Keratinocyte (primary cell): ENCODE results near the gene DNAH8. TPM values are rescaled to one million over a fixed set of nuclear protein-coding genes. Genes with fewer than 3 reads are reported as not detected.
A peak's percentile ranks its signal among the peaks of the same experiment; 100 is the strongest.

Experiments
- DNase-seq: peaks from one replicate; pipeline ENCODE4 v3.0.0-alpha.2; 2011; ENCODE audit warnings: low read depth, missing footprints, low spot score
- FAIRE-seq: peaks from 2 replicates; lab custom pipeline; 2011; peaks lifted over from hg19 to GRCh38; lab: Jason Lieb, UNC
- H2AFZ ChIP-seq: 2 replicates; pipeline ENCODE4 v1.6.0; 2012; ENCODE audit warnings: low read length, control low read depth, inconsistent platforms; ENCODE audit not compliant: control insufficient read depth
- H3K27ac ChIP-seq: 2 replicates; pipeline ENCODE4 v1.5.1; 2011; ENCODE audit warnings: low read length; ENCODE audit not compliant: control insufficient read depth, insufficient read depth
- H3K27me3 ChIP-seq: 3 replicates; pipeline ENCODE4 v1.6.0; 2011; ENCODE audit warnings: low read length; ENCODE audit not compliant: control insufficient read depth, insufficient read depth; ENCODE audit errors: extremely low read depth
- H3K36me3 ChIP-seq, 2 experiments: 2 replicates in 1 of 2; 3 replicates in 1 of 2; pipeline ENCODE4 v1.5.1; 2011; ENCODE audit warnings: low read length in 2 of 2, mild to moderate bottlenecking in 1 of 2; ENCODE audit not compliant: control insufficient read depth in 2 of 2, insufficient read depth in 2 of 2; ENCODE audit errors: extremely low read depth in 1 of 2
- H3K4me1 ChIP-seq: 3 replicates; pipeline ENCODE4 v1.5.1; 2011; ENCODE audit warnings: low read length; ENCODE audit not compliant: control insufficient read depth, insufficient read depth; ENCODE audit errors: extremely low read depth
- H3K4me2 ChIP-seq: 3 replicates; pipeline ENCODE4 v1.6.0; 2011; ENCODE audit warnings: low read depth, low read length; ENCODE audit not compliant: control insufficient read depth, insufficient read depth; ENCODE audit errors: extremely low read depth
- H3K4me3 ChIP-seq, 3 experiments: fragments of 200-600 bp in 1 of 3; sonication (generic) in 1 of 3; 2 replicates in 2 of 3; 3 replicates in 1 of 3; pipeline ENCODE4 v1.5.1; 2011 to 2016; ENCODE audit warnings: low read length in 3 of 3, mild to moderate bottlenecking in 3 of 3, control low read depth in 2 of 3, inconsistent platforms in 1 of 3, low read depth in 1 of 3, mixed read lengths in 1 of 3, mixed run types in 1 of 3, moderate library complexity in 1 of 3; ENCODE audit not compliant: control insufficient read depth in 2 of 3, insufficient read depth in 2 of 3; ENCODE audit errors: extremely low read depth in 1 of 3
- H3K79me2 ChIP-seq: 2 replicates; pipeline ENCODE4 v1.6.0; 2012; ENCODE audit warnings: low read length; ENCODE audit not compliant: control insufficient read depth, insufficient read depth
- H3K9ac ChIP-seq: 3 replicates; pipeline ENCODE4 v1.6.0; 2011; ENCODE audit warnings: low read length; ENCODE audit not compliant: control insufficient read depth, insufficient read depth; ENCODE audit errors: extremely low read depth
- H3K9me1 ChIP-seq: 3 replicates; pipeline ENCODE4 v1.6.0; 2011; ENCODE audit warnings: low read length; ENCODE audit not compliant: control insufficient read depth, insufficient read depth; ENCODE audit errors: extremely low read depth
- H3K9me3 ChIP-seq: 2 replicates; pipeline ENCODE4 v1.5.1; 2012; ENCODE audit warnings: low read depth, low read length; ENCODE audit not compliant: control insufficient read depth
- H4K20me1 ChIP-seq: 3 replicates; pipeline ENCODE4 v1.6.0; 2011; ENCODE audit warnings: low read length; ENCODE audit not compliant: control insufficient read depth, insufficient read depth; ENCODE audit errors: extremely low read depth
- CTCF ChIP-seq, 3 experiments: IDR thresholded peaks in 1 of 3; conservative IDR thresholded peaks in 1 of 3; optimal IDR thresholded peaks in 1 of 3; 2 replicates in 2 of 3; 3 replicates in 1 of 3; pipeline versions ENCODE3 to v1.5.1; 2011; ENCODE audit warnings: low read length in 3 of 3, mild to moderate bottlenecking in 3 of 3, moderate library complexity in 2 of 3, control low read depth in 1 of 3, inconsistent platforms in 1 of 3; ENCODE audit not compliant: insufficient read depth in 2 of 3; ENCODE audit errors: extremely low read depth in 1 of 3
- EZH2 ChIP-seq: IDR thresholded peaks from one replicate; pipeline ENCODE4 v1.6.1; 2012; ENCODE audit warnings: inconsistent platforms, mild to moderate bottlenecking, low read length, moderate library complexity
- dilution Hi-C: fragments of 300-500 bp; cut with MboI; formaldehyde crosslinking; loops from one replicate; pipeline ENCODE4 v1.7.0; 2020; ENCODE audit warnings: low sequenced_read_pairs; ENCODE audit not compliant: extremely low pct_ligation_motif_present
- polyA plus RNA-seq, 5 experiments: library from polyadenylated mRNA; depleted of rRNA in 3 of 5; stranded (reverse) in 3 of 5; stranded (forward) in 1 of 5; unstranded in 1 of 5; fragments of >200 nt; gene quantifications; 1 replicate in 1 of 5; 2 replicates in 3 of 5; 3 replicates in 1 of 5; pipeline versions ENCODE4 v1.2.1 to v1.2.3, GENCODE V29; 2011 to 2012; ENCODE audit warnings: missing spikeins in 2 of 5, low read depth in 1 of 5, low replicate concordance in 1 of 5

The DNAH8 gene
- polyA plus RNA-seq, 1 donor (not counting 4 experiments of a cell fraction or from before 2014, with no cell fraction given): 0.01 TPM

DNA sequence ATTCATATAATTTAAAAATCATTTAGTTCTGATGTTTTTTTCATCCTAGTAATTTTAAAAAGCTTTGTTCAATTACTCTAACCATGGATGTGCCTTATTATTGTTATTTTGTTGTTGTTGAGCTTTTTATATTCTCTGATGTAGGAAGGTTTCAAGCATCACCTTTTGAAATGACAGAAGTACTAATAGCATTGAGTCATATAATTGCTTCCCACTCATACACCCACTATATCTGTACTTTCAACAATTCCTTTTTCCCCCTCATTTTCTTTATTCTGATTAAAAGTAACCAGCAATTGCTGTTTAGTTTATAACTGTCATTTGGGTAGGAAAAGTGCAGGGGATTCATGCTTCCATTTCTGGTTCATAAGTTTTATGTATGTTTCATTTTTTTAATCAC is 38.6 kb downstream of the DNAH8 start:
- no peak overlapping the region for H2AFZ ChIP-seq
- H3K9ac ChIP-seq: no peak overlapping the region
- no peaks in the 10 kb centered on the region for H3K79me2 ChIP-seq
- no peak overlapping the region for H3K27ac ChIP-seq
- no peaks in the 10 kb centered on the region for H3K36me3 ChIP-seq
- dilution Hi-C loops: no loop called here
- H4K20me1 ChIP-seq: no peaks in the 10 kb centered on the region
- no peak overlapping the region for H3K4me3 ChIP-seq
- peaks cover 16% of the 10 kb centered on the region for H3K4me1 ChIP-seq
- no peak overlapping the region for H3K4me2 ChIP-seq
- no peak for TF ChIP-seq CTCF (optimal IDR thresholded peaks at IDR 0.05 in 1 of 3, IDR thresholded peaks at IDR 0.05 in 1 of 3, conservative IDR thresholded peaks at IDR 0.05 in 1 of 3; ENCODE audit: extremely low read depth in 1 of 3, insufficient read depth in 2 of 3, low read length in 3 of 3)
- no peak for TF ChIP-seq EZH2
- H3K27me3 ChIP-seq: no peaks in the 10 kb centered on the region
- no peak for DNase-seq
- no peaks in the 10 kb centered on the region for H3K9me3 ChIP-seq
- no peak for FAIRE-seq
- no peaks in the 10 kb centered on the region for H3K9me1 ChIP-seq

DNA sequence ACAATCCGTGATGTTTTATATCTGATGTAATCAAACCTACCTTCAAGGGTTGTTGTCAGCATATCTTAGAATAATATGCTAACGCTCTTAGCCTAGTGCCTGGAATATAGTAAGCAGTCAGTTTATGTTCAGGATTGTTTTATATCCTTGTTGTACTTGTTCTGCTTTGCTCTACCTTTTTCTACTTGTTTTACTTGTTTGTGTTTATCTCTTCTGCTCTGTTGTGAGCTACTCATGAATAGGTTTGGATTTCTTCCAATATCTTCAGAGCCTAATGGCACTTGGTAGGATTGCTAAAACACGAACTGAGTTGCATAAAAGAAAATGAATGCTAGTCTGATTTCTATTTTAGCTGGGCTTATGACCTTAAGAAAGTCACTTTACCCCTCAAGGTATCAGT is 40.1 kb downstream of the DNAH8 start:
- DNase-seq (peak; percentile 30), FAIRE-seq (peak; percentile 84)
- Histone ChIP-seq H3K4me1 (peaks cover 16% of the 10 kb centered on the region), H3K9ac (peak overlapping the region; percentile 53), H3K27ac (peak overlapping the region; percentile 92), H3K9me1 (no peaks in the 10 kb centered on the region), H4K20me1 (no peaks in the 10 kb centered on the region), H3K4me2 (peak overlapping the region; percentile 60), H3K4me3 (peak overlapping the region in 1 of 3 experiments; percentile 14), H3K27me3 (no peaks in the 10 kb centered on the region), H3K79me2 (no peaks in the 10 kb centered on the region), H2AFZ (peak overlapping the region; percentile 21), H3K9me3 (no peaks in the 10 kb centered on the region), H3K36me3 (no peaks in the 10 kb centered on the region)
- TF ChIP-seq CTCF (optimal IDR thresholded peaks at IDR 0.05 in 1 of 3, IDR thresholded peaks at IDR 0.05 in 1 of 3, conservative IDR thresholded peaks at IDR 0.05 in 1 of 3; ENCODE audit: extremely low read depth in 1 of 3, insufficient read depth in 2 of 3, low read length in 3 of 3) (no peak), EZH2 (no peak)
- dilution Hi-C loops: no loop called here
